K562 (cell line): ENCODE measurements around the gene RCOR3. TPM values are rescaled to one million over a fixed set of nuclear protein-coding genes. Genes with fewer than 3 reads are reported as not detected.

Source experiments
- CBFB ChIP-seq: sonication (generic); formaldehyde crosslinking; IDR thresholded peaks from 2 replicates; pipeline ENCODE4 v1.4.0; 2020; ENCODE audit warnings: mild to moderate bottlenecking, missing genetic modification reagents
- DMBX1 ChIP-seq: fragments of 250-450 bp; sonication (Bioruptor Pico); IDR thresholded peaks from 2 replicates; pipeline ENCODE4 v1.8.0; 2022; ENCODE audit warnings: inconsistent platforms, mild to moderate bottlenecking, moderate library complexity, borderline replicate concordance
- HOXB6 ChIP-seq: fragments of 250-450 bp; sonication (Bioruptor Pico); IDR thresholded peaks from 2 replicates; pipeline ENCODE4 v1.5.1; 2022; ENCODE audit warnings: mild to moderate bottlenecking, borderline replicate concordance
- LCOR ChIP-seq: sonication (generic); formaldehyde crosslinking; IDR thresholded peaks from 2 replicates; pipeline ENCODE4 v1.8.0; 2022; ENCODE audit warnings: mild to moderate bottlenecking, missing genetic modification reagents
- NCOA1 ChIP-seq: fragments of 450-650 bp; IDR thresholded peaks from 2 replicates; pipeline ENCODE4 v1.6.1; 2016; ENCODE audit warnings: low read depth
- NFE2 ChIP-seq: IDR thresholded peaks from 2 replicates; pipeline ENCODE4 v1.6.1; 2014; ENCODE audit warnings: antibody characterized with exemption, low read depth
- NFXL1 ChIP-seq: fragments of 450-650 bp; formaldehyde crosslinking; IDR thresholded peaks from 2 replicates; pipeline ENCODE4 v1.4.0; 2021; ENCODE audit warnings: mild to moderate bottlenecking
- PREB ChIP-seq: sonication (generic); formaldehyde crosslinking; IDR thresholded peaks from 2 replicates; pipeline ENCODE4 v1.8.1; 2023; ENCODE audit warnings: mild to moderate bottlenecking, missing genetic modification reagents
- TFAP4 ChIP-seq: sonication (generic); formaldehyde crosslinking; IDR thresholded peaks from 2 replicates; pipeline ENCODE4 v1.8.0; 2022; ENCODE audit warnings: missing genetic modification reagents, mild to moderate bottlenecking, moderate library complexity, borderline replicate concordance
- TSC22D4 ChIP-seq: fragments of 450-650 bp; IDR thresholded peaks from 2 replicates; pipeline ENCODE4 v1.6.1; 2016; ENCODE audit warnings: missing genetic modification characterization, missing biosample characterization, control low read depth
- ZBED1 ChIP-seq: IDR thresholded peaks from 2 replicates; pipeline ENCODE4 v1.6.1; 2014
- ZNF3 ChIP-seq: fragments of 250-450 bp; sonication (Bioruptor Pico); IDR thresholded peaks from 2 replicates; pipeline ENCODE4 v1.5.0; 2021; ENCODE audit warnings: mild to moderate bottlenecking, moderate library complexity
- ZNF668 ChIP-seq: fragments of 250-450 bp; sonication (Bioruptor Pico); IDR thresholded peaks from 2 replicates; pipeline ENCODE4 v1.8.0; 2022; ENCODE audit warnings: mild to moderate bottlenecking, inconsistent platforms
- ZNF717 ChIP-seq: fragments of 250-450 bp; sonication (Bioruptor Pico); IDR thresholded peaks from 2 replicates; pipeline ENCODE4 v1.5.0; 2021
- polyA plus RNA-seq, 8 experiments: library from polyadenylated mRNA; depleted of rRNA in 4 of 8; stranded (reverse) in 5 of 8; unstranded in 3 of 8; fragments of >200 nt; fragmentation: Nextera tagmentation in 2 of 8; fragmentation: Illumina TruSeq in 1 of 8; extraction: Ambion mirVana in 2 of 8; extraction: Trizol in 1 of 8; gene quantifications; 2 replicates each; pipeline versions ENCODE4 v1.2.1 to v1.2.3, GENCODE V29; 2011 to 2014; ENCODE audit warnings: inconsistent platforms in 1 of 8, missing spikeins in 1 of 8
- total RNA-seq, 7 experiments: library from RNA; depleted of rRNA in 6 of 7; stranded (reverse); fragments of >200 nt in 6 of 7; fragmentation: Illumina TruSeq in 2 of 7; extraction: Trizol in 2 of 7; gene quantifications; 2 replicates each; pipeline versions ENCODE4 v1.2.1 to v1.2.3, GENCODE V29; 2011 to 2021; ENCODE audit warnings: low replicate concordance in 1 of 7
- TF ChIP-seq, protein P1 (sequence below): fragments of 250-450 bp; sonication (Bioruptor Pico); IDR thresholded peaks from 2 replicates; pipeline ENCODE4 v1.5.0; 2021; ENCODE audit warnings: mild to moderate bottlenecking, borderline replicate concordance
- TF ChIP-seq, protein P2 (sequence below), 2 experiments: fragments of 200-800 bp in 1 of 2; sonication (Bioruptor generic) in 1 of 2; sonication (generic) in 1 of 2; formaldehyde crosslinking in 1 of 2; IDR thresholded peaks in 1 of 2; conservative IDR thresholded peaks in 1 of 2; 2 replicates each; pipeline versions ENCODE4 v1.5.0 to v1.6.1; 2016 to 2020; ENCODE audit warnings: missing compliant biosample characterization in 1 of 2, missing genetic modification characterization in 1 of 2, missing genetic modification reagents in 1 of 2
- TF ChIP-seq, protein P3 (sequence below): sonication (generic); formaldehyde crosslinking; IDR thresholded peaks from 2 replicates; pipeline ENCODE4 v1.8.1; 2023; ENCODE audit warnings: mild to moderate bottlenecking, missing genetic modification reagents, moderate library complexity
- TF ChIP-seq, protein P4 (sequence below): sonication (generic); formaldehyde crosslinking; IDR thresholded peaks from 2 replicates; pipeline ENCODE4 v1.8.0; 2022; ENCODE audit warnings: missing genetic modification reagents, mild to moderate bottlenecking, borderline replicate concordance

The RCOR3 gene
- total and polyA plus RNA-seq, 9 of the 15 experiments (the other 6 are each of a cell fraction or from before 2014, with no cell fraction given): 9.7 to 42.7 (median 29.5) TPM

DNA sequence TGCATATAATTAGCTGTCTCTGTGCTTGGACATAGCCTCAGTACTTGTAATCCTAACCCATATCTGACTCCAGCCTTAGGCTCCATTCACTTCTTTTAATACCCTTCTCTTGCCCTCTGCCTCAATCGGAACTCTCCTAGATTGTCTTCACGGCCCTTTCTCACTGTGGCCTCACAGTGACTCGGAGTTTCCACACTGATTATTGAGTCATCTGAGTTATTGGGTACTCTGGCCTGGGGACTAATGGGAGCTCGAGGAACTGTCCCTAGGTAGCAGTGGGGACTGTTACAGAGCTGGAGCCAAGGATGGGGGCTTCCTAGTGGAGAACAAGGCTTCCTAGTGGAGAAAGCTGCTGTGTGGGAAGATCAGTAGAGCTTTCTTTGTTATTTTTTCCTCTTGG is 84.4 kb downstream of the RCOR3 start (continued):
- TF ChIP-seq, protein P1, sequence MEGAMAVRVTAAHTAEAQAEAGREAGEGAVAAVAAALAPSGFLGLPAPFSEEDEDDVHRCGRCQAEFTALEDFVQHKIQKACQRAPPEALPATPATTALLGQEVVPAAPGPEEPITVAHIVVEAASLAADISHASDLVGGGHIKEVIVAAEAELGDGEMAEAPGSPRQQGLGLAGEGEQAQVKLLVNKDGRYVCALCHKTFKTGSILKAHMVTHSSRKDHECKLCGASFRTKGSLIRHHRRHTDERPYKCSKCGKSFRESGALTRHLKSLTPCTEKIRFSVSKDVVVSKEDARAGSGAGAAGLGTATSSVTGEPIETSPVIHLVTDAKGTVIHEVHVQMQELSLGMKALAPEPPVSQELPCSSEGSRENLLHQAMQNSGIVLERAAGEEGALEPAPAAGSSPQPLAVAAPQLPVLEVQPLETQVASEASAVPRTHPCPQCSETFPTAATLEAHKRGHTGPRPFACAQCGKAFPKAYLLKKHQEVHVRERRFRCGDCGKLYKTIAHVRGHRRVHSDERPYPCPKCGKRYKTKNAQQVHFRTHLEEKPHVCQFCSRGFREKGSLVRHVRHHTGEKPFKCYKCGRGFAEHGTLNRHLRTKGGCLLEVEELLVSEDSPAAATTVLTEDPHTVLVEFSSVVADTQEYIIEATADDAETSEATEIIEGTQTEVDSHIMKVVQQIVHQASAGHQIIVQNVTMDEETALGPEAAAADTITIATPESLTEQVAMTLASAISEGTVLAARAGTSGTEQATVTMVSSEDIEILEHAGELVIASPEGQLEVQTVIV (CRISPR knock-in tag): no peak
- TF ChIP-seq ZNF3 (CRISPR knock-in tag) (no peak), NFE2 (0 out of 2 replicates have a peak, but pooled peaks have one; percentile 7), ZBED1 (no peak), NFXL1 (CRISPR knock-in tag) (no peak), DMBX1 (CRISPR knock-in tag) (no peak), NCOA1 (no peak), ZNF717 (CRISPR knock-in tag) (no peak), HOXB6 (CRISPR knock-in tag) (no peak), LCOR (no peak), CBFB (no peak), TSC22D4 (no peak), TFAP4 (CRISPR knock-in tag) (no peak), PREB (CRISPR knock-in tag) (no peak), ZNF668 (no peak)
- TF ChIP-seq, protein P2, sequence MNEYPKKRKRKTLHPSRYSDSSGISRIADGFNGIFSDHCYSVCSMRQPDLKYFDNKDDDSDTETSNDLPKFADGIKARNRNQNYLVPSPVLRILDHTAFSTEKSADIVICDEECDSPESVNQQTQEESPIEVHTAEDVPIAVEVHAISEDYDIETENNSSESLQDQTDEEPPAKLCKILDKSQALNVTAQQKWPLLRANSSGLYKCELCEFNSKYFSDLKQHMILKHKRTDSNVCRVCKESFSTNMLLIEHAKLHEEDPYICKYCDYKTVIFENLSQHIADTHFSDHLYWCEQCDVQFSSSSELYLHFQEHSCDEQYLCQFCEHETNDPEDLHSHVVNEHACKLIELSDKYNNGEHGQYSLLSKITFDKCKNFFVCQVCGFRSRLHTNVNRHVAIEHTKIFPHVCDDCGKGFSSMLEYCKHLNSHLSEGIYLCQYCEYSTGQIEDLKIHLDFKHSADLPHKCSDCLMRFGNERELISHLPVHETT (CRISPR knock-in tag; conservative IDR thresholded peaks at IDR 0.05 in 1 of 2, IDR thresholded peaks at IDR 0.05 in 1 of 2): no peak
- TF ChIP-seq, protein P3, sequence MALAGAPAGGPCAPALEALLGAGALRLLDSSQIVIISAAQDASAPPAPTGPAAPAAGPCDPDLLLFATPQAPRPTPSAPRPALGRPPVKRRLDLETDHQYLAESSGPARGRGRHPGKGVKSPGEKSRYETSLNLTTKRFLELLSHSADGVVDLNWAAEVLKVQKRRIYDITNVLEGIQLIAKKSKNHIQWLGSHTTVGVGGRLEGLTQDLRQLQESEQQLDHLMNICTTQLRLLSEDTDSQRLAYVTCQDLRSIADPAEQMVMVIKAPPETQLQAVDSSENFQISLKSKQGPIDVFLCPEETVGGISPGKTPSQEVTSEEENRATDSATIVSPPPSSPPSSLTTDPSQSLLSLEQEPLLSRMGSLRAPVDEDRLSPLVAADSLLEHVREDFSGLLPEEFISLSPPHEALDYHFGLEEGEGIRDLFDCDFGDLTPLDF: no peak
- TF ChIP-seq, protein P4, sequence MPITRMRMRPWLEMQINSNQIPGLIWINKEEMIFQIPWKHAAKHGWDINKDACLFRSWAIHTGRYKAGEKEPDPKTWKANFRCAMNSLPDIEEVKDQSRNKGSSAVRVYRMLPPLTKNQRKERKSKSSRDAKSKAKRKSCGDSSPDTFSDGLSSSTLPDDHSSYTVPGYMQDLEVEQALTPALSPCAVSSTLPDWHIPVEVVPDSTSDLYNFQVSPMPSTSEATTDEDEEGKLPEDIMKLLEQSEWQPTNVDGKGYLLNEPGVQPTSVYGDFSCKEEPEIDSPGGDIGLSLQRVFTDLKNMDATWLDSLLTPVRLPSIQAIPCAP: no peak
